GM12878 (cell line): ENCODE measurements around the gene PDGFD. TPM values are rescaled to one million over a fixed set of nuclear protein-coding genes. Genes with fewer than 3 reads are reported as not detected.
A peak's percentile ranks its signal among the peaks of the same experiment; 100 is the strongest.

ENCODE experiments used
- ATAC-seq: fragments of 200-7000 bp; cut with Tn5 transposase; 3 replicates; pipeline ENCODE4 v1.9.1; 2020; ENCODE audit warnings: mild to moderate bottlenecking, moderate library complexity
- BruUV-seq: library from RNA; stranded (reverse); fragments of 400-500 nt; replicated peaks from 2 replicates; lab custom pipeline; 2021; lab: Mats Ljungman, UMichigan
- CTCF ChIA-PET: fragments of 300-600 bp; sonication (Branson Sonifier 250); formaldehyde crosslinking; extraction: SDS; loops from one replicate; lab custom pipeline; 2021; ENCODE audit warnings: inconsistent platforms; lab: Yijun Ruan, JAX
- POLR2A ChIA-PET: fragments of 350-600 bp; formaldehyde crosslinking; extraction: SDS; loops from one replicate; lab custom pipeline; 2021; ENCODE audit warnings: inconsistent platforms; lab: Charles Lee
- RAD21 ChIA-PET: fragments of 300-600 bp; sonication (Branson Sonifier 250); formaldehyde crosslinking; loops from one replicate; lab custom pipeline; 2023; ENCODE audit warnings: antibody characterized with exemption; ENCODE audit not compliant: unreplicated experiment; lab: Charles Lee
- SMC1A ChIA-PET: fragments of 300-600 bp; sonication (Branson Sonifier 250); formaldehyde crosslinking; loops from one replicate; lab custom pipeline; 2023; ENCODE audit not compliant: unreplicated experiment, uncharacterized antibody; lab: Charles Lee
- DNase-seq: peaks from one replicate; pipeline ENCODE4 v3.0.0-alpha.2; 2011; ENCODE audit warnings: low read depth, low spot score
- FAIRE-seq: peaks from 3 replicates; lab custom pipeline; 2011; peaks lifted over from hg19 to GRCh38; lab: Jason Lieb, UNC
- H2AFZ ChIP-seq: 2 replicates; pipeline ENCODE4 v1.6.0; 2011; ENCODE audit warnings: low read depth, low read length, control low read depth; ENCODE audit not compliant: control insufficient read depth
- H3K27ac ChIP-seq: 2 replicates; pipeline ENCODE4 v1.5.1; 2011; ENCODE audit warnings: control low read depth; ENCODE audit not compliant: control insufficient read depth, insufficient read depth
- H3K27me3 ChIP-seq, 2 experiments: replicated peaks in 1 of 2; 2 replicates each; pipeline versions ENCODE4 v1.6.0 to v1.6.1; 2011; ENCODE audit warnings: low read length in 1 of 2; ENCODE audit not compliant: control insufficient read depth in 2 of 2, insufficient read depth in 2 of 2
- H3K36me3 ChIP-seq, 2 experiments: 2 replicates each; pipeline ENCODE4 v1.5.1; 2011; ENCODE audit warnings: low read length in 1 of 2; ENCODE audit not compliant: control insufficient read depth in 2 of 2, insufficient read depth in 2 of 2
- H3K4me1 ChIP-seq: 2 replicates; pipeline ENCODE4 v1.6.1; 2011; ENCODE audit warnings: mild to moderate bottlenecking, low read length, moderate library complexity, mixed read lengths; ENCODE audit not compliant: control insufficient read depth, insufficient read depth
- H3K4me2 ChIP-seq: 2 replicates; pipeline ENCODE4 v1.6.0; 2011; ENCODE audit warnings: control low read depth; ENCODE audit not compliant: control insufficient read depth, insufficient read depth
- H3K4me3 ChIP-seq: fragments of 200-600 bp; sonication (generic); 2 replicates; pipeline ENCODE4 v1.5.1; 2016
- H3K79me2 ChIP-seq: 2 replicates; pipeline ENCODE4 v1.6.0; 2011; ENCODE audit warnings: low read length; ENCODE audit not compliant: control insufficient read depth, insufficient read depth
- H3K9ac ChIP-seq: 2 replicates; pipeline ENCODE4 v1.8.0; 2011; ENCODE audit warnings: low read length, control low read depth, mixed read lengths; ENCODE audit not compliant: control insufficient read depth, insufficient read depth
- H3K9me3 ChIP-seq: replicated peaks from 3 replicates; pipeline ENCODE4 v1.5.1; 2011; ENCODE audit warnings: mild to moderate bottlenecking, low read length; ENCODE audit not compliant: control insufficient read depth, insufficient read depth
- H4K20me1 ChIP-seq: 2 replicates; pipeline ENCODE4 v1.6.0; 2011; ENCODE audit not compliant: control insufficient read depth, insufficient read depth
- DPF2 ChIP-seq: fragments of 450-650 bp; IDR thresholded peaks from 2 replicates; pipeline ENCODE4 v1.6.1; 2017; ENCODE audit warnings: mild to moderate bottlenecking
- FOS ChIP-seq: IDR thresholded peaks from 3 replicates; pipeline ENCODE4 v1.6.1; 2011; ENCODE audit warnings: borderline replicate concordance; ENCODE audit not compliant: insufficient read length; ENCODE audit errors: extremely low read depth
- IKZF2 ChIP-seq, 2 experiments: fragments of 450-650 bp; IDR thresholded peaks; 2 replicates each; pipeline ENCODE4 v1.6.1; 2017; ENCODE audit warnings: mild to moderate bottlenecking in 2 of 2, moderate library complexity in 2 of 2
- KDM1A ChIP-seq: fragments of 200-600 bp; sonication (generic); IDR thresholded peaks from 2 replicates; pipeline ENCODE4 v1.6.1; 2016; ENCODE audit warnings: borderline replicate concordance
- NR2C2 ChIP-seq: IDR thresholded peaks from 2 replicates; pipeline ENCODE4 v1.6.1; 2011; ENCODE audit warnings: borderline replicate concordance, low read depth; ENCODE audit not compliant: control insufficient read depth, insufficient read length
- SMC3 ChIP-seq: IDR thresholded peaks from 2 replicates; pipeline ENCODE4 v1.6.1; 2011; ENCODE audit warnings: low read length, improper control_type of control experiment, borderline replicate concordance
- SRF ChIP-seq, 2 experiments: IDR thresholded peaks; 2 replicates each; pipeline ENCODE4 v1.6.1; 2011; ENCODE audit warnings: low read depth in 2 of 2, low read length in 2 of 2, mild to moderate bottlenecking in 1 of 2, moderate library complexity in 1 of 2
- TCF3 ChIP-seq: IDR thresholded peaks from 2 replicates; pipeline ENCODE4 v1.6.1; 2012; ENCODE audit warnings: low read depth, mild to moderate bottlenecking, low read length, borderline replicate concordance; ENCODE audit not compliant: insufficient read depth
- WGBS: methylation state at CpG from one replicate; pipeline ENCODE4 v1.1.6; 2016; ENCODE audit warnings: low lambda C conversion rate; ENCODE audit not compliant: insufficient replicate concordance, insufficient coverage; ENCODE audit errors: missing lambda C conversion rate; 5-methylcytosine and 5-hydroxymethylcytosine counted together
- in situ Hi-C: fragments of 300-500 bp; cut with MboI; formaldehyde crosslinking; loops from 9 replicates; pipeline ENCODE4 v1.14.3; 2018; ENCODE audit warnings: mixed read lengths
- intact Hi-C: fragments of 100-400 bp; cut with micrococcal nuclease; formaldehyde crosslinking; loops from one replicate; pipeline ENCODE4 v1.14.2; 2022; ENCODE audit not compliant: unreplicated experiment
- polyA plus RNA-seq, 11 experiments: library from polyadenylated mRNA; depleted of rRNA in 4 of 11; unstranded in 6 of 11; stranded (reverse) in 5 of 11; fragments of >200 nt; fragmentation: Nextera tagmentation in 4 of 11; fragmentation: Illumina TruSeq in 1 of 11; extraction: Ambion mirVana in 4 of 11; extraction: Trizol in 1 of 11; gene quantifications; 1 replicate in 1 of 11; 2 replicates in 10 of 11; pipeline versions ENCODE4 v1.2.1 to v1.2.3, GENCODE V29; 2011 to 2016; ENCODE audit warnings: inconsistent platforms in 2 of 11, missing spikeins in 2 of 11, low read depth in 1 of 11
- total RNA-seq, 4 experiments: library from RNA; depleted of rRNA in 3 of 4; stranded (reverse); fragments of >200 nt in 3 of 4; fragmentation: Illumina TruSeq in 1 of 4; extraction: Trizol in 1 of 4; gene quantifications; 2 replicates each; pipeline versions ENCODE4 v1.2.1 to v1.2.3, GENCODE V29; 2013 to 2021
- TF ChIP-seq, protein P1 (sequence below): fragments of 450-650 bp; IDR thresholded peaks from 2 replicates; pipeline ENCODE4 v1.6.1; 2017; ENCODE audit warnings: mild to moderate bottlenecking, moderate library complexity

PDGFD gene
- total and polyA plus RNA-seq, 10 of the 15 experiments (the other 5 are each of a cell fraction or from before 2014, with no cell fraction given), result 0.05 to 0.13 TPM; not detected in 8

GRCh38 chr11:104098555-104098954, 65.4 kb downstream of the PDGFD start (continued):
- TF ChIP-seq NR2C2 (no peak), SMC3 (no peak)

DNA sequence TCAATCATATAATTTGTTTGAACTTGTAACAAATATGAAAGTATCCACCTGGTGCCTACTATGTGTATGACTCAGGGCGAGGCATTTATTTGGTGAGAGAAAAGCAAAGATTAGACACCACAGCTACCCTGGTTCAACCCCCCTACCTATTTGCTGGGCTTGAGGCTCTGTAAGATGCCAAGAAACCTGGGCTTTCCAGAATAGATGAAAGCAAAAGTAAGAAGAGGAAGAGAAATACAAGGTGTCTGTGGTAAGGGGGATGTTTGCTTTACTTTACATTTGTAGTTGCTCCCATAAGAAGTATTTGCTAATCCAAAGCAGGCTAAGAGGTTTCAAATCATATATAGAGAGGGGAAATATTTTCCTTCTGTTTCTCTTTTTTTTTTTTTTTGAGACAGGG, 65.8 kb downstream of the PDGFD start:
- no peak overlapping the region for H3K4me2 ChIP-seq
- H3K79me2 ChIP-seq, result no peaks in the 10 kb centered on the region
- no peak overlapping the region for H2AFZ ChIP-seq
- no peaks in the 10 kb centered on the region for H3K9me3 ChIP-seq
- intact Hi-C loops, result no loop called here
- SMC1A ChIA-PET, result no interaction called here
- no peak overlapping the region for H3K9ac ChIP-seq
- no peaks in the 10 kb centered on the region for H4K20me1 ChIP-seq
- no peak overlapping the region for H3K27ac ChIP-seq
- DNase-seq (no peak), ATAC-seq (peak; percentile 61)
- 0% methylated on average over 1 of the region's 1 CpG for WGBS
- CTCF ChIA-PET, result interaction anchor here (0.6 kb wide), 1 partner anchor 753 kb away, joined by 4 read pairs; no protein-coding TSS in a partner anchor
- no TSS peak for BruUV-seq
- no peaks in the 10 kb centered on the region for H3K36me3 ChIP-seq
- TF ChIP-seq IKZF2 (IDR thresholded peaks at IDR 0.05) (peak in 1 of 2 experiments; percentile 20; a peak in 1 of 4 replicates), FOS (no peak), TCF3 (no peak)
- TF ChIP-seq, all 136 proteins: peak for 1
- RAD21 ChIA-PET, result interaction anchor here (1.4 kb wide), 1 partner anchor 139 kb away, joined by 3 read pairs; no protein-coding TSS in a partner anchor
- FAIRE-seq, result no peak
- in situ Hi-C loops, result no loop called here
- Histone ChIP-seq H3K4me3 (no peak overlapping the region), H3K27me3 (no peaks in the 10 kb centered on the region), H3K4me1 (no peaks in the 10 kb centered on the region)
- POLR2A ChIA-PET, result no interaction called here

- intact Hi-C loops (no loop called here), in situ Hi-C loops (no loop called here)
- no peaks in the 10 kb centered on the region for H3K27me3 ChIP-seq
- no peak overlapping the region for H3K4me2 ChIP-seq
- no peak for DNase-seq
- SMC1A ChIA-PET, result no interaction called here
- no peak for ATAC-seq
- 17% methylated on average over 4 of the region's 4 CpGs for WGBS
- BruUV-seq, result no TSS peak
- TF ChIP-seq KDM1A (no peak), DPF2 (no peak), SRF (IDR thresholded peaks at IDR 0.05; ENCODE audit: low read depth in 2 of 2, low read length in 2 of 2) (no peak)
- TF ChIP-seq, protein P1, sequence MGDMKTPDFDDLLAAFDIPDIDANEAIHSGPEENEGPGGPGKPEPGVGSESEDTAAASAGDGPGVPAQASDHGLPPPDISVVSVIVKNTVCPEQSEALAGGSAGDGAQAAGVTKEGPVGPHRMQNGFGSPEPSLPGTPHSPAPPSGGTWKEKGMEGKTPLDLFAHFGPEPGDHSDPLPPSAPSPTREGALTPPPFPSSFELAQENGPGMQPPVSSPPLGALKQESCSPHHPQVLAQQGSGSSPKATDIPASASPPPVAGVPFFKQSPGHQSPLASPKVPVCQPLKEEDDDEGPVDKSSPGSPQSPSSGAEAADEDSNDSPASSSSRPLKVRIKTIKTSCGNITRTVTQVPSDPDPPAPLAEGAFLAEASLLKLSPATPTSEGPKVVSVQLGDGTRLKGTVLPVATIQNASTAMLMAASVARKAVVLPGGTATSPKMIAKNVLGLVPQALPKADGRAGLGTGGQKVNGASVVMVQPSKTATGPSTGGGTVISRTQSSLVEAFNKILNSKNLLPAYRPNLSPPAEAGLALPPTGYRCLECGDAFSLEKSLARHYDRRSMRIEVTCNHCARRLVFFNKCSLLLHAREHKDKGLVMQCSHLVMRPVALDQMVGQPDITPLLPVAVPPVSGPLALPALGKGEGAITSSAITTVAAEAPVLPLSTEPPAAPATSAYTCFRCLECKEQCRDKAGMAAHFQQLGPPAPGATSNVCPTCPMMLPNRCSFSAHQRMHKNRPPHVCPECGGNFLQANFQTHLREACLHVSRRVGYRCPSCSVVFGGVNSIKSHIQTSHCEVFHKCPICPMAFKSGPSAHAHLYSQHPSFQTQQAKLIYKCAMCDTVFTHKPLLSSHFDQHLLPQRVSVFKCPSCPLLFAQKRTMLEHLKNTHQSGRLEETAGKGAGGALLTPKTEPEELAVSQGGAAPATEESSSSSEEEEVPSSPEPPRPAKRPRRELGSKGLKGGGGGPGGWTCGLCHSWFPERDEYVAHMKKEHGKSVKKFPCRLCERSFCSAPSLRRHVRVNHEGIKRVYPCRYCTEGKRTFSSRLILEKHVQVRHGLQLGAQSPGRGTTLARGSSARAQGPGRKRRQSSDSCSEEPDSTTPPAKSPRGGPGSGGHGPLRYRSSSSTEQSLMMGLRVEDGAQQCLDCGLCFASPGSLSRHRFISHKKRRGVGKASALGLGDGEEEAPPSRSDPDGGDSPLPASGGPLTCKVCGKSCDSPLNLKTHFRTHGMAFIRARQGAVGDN, result no peak
- no peaks in the 10 kb centered on the region for H4K20me1 ChIP-seq
- CTCF ChIA-PET, result no interaction called here
- FAIRE-seq, result no peak
- H3K4me3 ChIP-seq, result no peak overlapping the region
- POLR2A ChIA-PET, result no interaction called here
- RAD21 ChIA-PET, result no interaction called here
- no peak overlapping the region for H3K27ac ChIP-seq
- no peaks in the 10 kb centered on the region for H3K36me3 ChIP-seq
- no peak overlapping the region for H3K9ac ChIP-seq
- no peaks in the 10 kb centered on the region for H3K4me1 ChIP-seq
- no peaks in the 10 kb centered on the region for H3K9me3 ChIP-seq
- H3K79me2 ChIP-seq, result no peaks in the 10 kb centered on the region
- H2AFZ ChIP-seq, result no peak overlapping the region
Measured at GRCh38 chr11:104096900-104097299, 67.0 kb downstream of the PDGFD start.
